HL-60 (cell line): ENCODE measurements around the gene ENO1.

Experiments
- DNase-seq, 2 experiments: peaks; one replicate each; pipeline ENCODE4 v3.0.0-alpha.2; 2010 to 2020; ENCODE audit warnings: low read depth in 1 of 2, low spot score in 1 of 2
- H3K27ac ChIP-seq: fragments of 250-450 bp; sonication (Bioruptor Pico); replicated peaks from 2 replicates; pipeline ENCODE4 v1.5.1; 2020; ENCODE audit warnings: mild to moderate bottlenecking, moderate library complexity
- H3K27me3 ChIP-seq: fragments of 250-450 bp; sonication (Bioruptor Pico); 2 replicates; pipeline ENCODE4 v1.5.1; 2021; ENCODE audit warnings: mild to moderate bottlenecking, moderate library complexity; ENCODE audit not compliant: insufficient read depth, poor library complexity, severe bottlenecking
- H3K4me3 ChIP-seq: replicated peaks from 2 replicates; pipeline ENCODE4 v1.5.1; 2011; ENCODE audit warnings: mild to moderate bottlenecking, control low read depth, low read length; ENCODE audit not compliant: insufficient read depth
- GABPA ChIP-seq: IDR thresholded peaks from 2 replicates; pipeline ENCODE4 v1.6.1; 2012; ENCODE audit warnings: low read depth
- POLR2AphosphoS5 ChIP-seq: IDR thresholded peaks from 2 replicates; pipeline ENCODE4 v1.6.1; 2012; ENCODE audit warnings: low read depth
- SPI1 ChIP-seq: IDR thresholded peaks from 2 replicates; pipeline ENCODE4 v1.6.1; 2012; ENCODE audit warnings: low read depth, mild to moderate bottlenecking, borderline replicate concordance
- TF ChIP-seq, protein P1 (sequence below): IDR thresholded peaks from one replicate; pipeline ENCODE4 v1.5.1; 2011; ENCODE audit warnings: low read length, control low read depth, inconsistent platforms; ENCODE audit not compliant: insufficient read depth
- TF ChIP-seq, protein P2 (sequence below): IDR thresholded peaks from 2 replicates; pipeline ENCODE4 v1.6.1; 2012; ENCODE audit warnings: low read depth; ENCODE audit not compliant: insufficient replicate concordance

The ENO1 gene

DNA sequence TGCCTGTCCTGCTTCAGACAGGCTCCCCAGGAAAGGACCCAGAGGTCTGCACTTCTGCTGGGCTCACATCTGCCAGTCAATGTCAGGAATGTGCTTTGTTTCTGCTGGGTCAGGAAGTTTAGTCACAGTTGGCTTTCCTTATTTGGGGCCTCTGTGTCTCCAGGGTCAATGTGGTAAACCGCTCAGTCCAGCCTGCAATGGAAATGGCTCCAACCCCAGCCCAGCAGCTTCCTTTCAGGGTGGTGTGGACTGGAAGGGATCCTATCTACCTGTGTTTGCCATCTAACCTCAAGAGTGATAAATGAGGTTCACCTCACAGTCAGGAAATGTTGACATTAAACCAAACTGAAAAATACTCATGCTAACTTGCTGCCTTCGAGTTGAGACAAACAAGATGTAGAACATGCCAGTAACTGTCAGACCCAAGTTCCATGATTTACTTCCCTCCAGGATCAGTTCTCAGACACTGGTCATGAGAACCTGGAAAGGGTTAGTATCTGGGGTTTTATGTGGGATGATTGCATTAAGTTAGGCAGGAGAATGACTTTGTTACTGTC lies 20.3 kb downstream of the ENO1 start:
- H3K27ac ChIP-seq, result peak overlapping the region; percentile 42
- TF ChIP-seq POLR2AphosphoS5 (peak; percentile 84), GABPA (no peak)
- DNase-seq, result peak in 1 of 2 experiments; percentile 77
- no peak overlapping the region for H3K4me3 ChIP-seq
- H3K27me3 ChIP-seq, result no peaks in the 10 kb centered on the region

DNA sequence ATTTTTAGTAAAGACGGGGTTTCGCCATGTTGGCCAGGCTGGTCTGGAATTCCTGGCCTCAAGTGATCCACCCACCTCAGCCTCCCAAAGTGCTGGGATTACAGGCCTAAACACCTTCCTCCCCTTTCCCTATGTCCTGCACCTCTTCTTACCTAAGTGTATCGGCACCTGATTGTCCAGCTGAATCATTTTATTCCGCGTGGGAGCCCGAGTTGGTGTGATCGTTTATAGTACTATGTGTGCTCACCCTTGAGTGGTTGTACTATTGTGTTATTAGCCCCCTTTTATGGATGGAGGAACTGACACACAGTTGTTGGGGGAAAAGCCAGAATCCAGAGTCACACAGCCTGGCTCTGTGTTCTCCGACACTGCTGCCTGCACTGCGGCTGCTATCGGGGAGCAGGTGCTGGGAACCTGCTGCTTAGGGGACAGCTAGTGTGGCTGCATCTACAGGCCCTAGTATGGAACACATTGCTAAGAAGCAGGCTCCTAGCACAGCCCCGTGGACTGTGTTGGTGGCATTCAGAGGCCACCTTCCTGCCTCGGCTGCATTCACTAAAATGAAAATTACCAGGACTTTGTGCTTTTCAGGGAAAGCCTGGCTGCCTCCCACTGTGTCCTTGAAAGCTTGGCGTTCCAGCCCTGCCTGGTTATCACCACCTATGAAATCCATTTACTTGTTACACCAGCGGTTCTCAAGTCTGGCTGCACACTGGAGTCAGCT lies 21.6 kb downstream of the ENO1 start:
- no peak for DNase-seq

DNA sequence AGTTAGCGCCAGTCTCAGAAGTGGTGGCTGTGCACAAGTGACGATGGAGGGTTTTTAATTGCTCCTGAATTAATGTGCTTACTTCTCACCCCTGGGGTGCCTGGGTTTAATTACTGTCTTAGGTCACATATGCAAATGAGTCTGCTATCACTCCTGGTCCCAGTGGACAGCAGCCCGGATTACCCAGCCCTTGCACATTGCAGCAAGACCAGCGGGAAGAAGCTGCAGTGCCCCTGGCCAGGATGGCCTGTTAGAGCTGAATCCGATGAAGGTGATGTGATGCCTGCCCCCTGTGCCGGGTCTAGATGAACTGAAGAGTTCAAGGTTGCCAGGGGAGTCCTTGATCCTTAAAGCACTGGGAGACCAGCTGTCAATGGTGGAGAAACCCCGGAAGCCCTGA lies 24.2 kb downstream of the ENO1 start:
- Histone ChIP-seq H3K27ac (no peak overlapping the region), H3K4me3 (no peak overlapping the region), H3K27me3 (no peaks in the 10 kb centered on the region)
- TF ChIP-seq GABPA (no peak), SPI1 (no peak), POLR2AphosphoS5 (no peak)
- TF ChIP-seq, protein P1, sequence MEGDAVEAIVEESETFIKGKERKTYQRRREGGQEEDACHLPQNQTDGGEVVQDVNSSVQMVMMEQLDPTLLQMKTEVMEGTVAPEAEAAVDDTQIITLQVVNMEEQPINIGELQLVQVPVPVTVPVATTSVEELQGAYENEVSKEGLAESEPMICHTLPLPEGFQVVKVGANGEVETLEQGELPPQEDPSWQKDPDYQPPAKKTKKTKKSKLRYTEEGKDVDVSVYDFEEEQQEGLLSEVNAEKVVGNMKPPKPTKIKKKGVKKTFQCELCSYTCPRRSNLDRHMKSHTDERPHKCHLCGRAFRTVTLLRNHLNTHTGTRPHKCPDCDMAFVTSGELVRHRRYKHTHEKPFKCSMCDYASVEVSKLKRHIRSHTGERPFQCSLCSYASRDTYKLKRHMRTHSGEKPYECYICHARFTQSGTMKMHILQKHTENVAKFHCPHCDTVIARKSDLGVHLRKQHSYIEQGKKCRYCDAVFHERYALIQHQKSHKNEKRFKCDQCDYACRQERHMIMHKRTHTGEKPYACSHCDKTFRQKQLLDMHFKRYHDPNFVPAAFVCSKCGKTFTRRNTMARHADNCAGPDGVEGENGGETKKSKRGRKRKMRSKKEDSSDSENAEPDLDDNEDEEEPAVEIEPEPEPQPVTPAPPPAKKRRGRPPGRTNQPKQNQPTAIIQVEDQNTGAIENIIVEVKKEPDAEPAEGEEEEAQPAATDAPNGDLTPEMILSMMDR, result no peak
- TF ChIP-seq, protein P2, sequence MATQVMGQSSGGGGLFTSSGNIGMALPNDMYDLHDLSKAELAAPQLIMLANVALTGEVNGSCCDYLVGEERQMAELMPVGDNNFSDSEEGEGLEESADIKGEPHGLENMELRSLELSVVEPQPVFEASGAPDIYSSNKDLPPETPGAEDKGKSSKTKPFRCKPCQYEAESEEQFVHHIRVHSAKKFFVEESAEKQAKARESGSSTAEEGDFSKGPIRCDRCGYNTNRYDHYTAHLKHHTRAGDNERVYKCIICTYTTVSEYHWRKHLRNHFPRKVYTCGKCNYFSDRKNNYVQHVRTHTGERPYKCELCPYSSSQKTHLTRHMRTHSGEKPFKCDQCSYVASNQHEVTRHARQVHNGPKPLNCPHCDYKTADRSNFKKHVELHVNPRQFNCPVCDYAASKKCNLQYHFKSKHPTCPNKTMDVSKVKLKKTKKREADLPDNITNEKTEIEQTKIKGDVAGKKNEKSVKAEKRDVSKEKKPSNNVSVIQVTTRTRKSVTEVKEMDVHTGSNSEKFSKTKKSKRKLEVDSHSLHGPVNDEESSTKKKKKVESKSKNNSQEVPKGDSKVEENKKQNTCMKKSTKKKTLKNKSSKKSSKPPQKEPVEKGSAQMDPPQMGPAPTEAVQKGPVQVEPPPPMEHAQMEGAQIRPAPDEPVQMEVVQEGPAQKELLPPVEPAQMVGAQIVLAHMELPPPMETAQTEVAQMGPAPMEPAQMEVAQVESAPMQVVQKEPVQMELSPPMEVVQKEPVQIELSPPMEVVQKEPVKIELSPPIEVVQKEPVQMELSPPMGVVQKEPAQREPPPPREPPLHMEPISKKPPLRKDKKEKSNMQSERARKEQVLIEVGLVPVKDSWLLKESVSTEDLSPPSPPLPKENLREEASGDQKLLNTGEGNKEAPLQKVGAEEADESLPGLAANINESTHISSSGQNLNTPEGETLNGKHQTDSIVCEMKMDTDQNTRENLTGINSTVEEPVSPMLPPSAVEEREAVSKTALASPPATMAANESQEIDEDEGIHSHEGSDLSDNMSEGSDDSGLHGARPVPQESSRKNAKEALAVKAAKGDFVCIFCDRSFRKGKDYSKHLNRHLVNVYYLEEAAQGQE, result no peak
- DNase-seq, result no peak

More for the DNA sequence above, 21.6 kb downstream of the ENO1 start:
- no peak overlapping the region for H3K27ac ChIP-seq
- no peak overlapping the region for H3K4me3 ChIP-seq
- no peaks in the 10 kb centered on the region for H3K27me3 ChIP-seq
- TF ChIP-seq GABPA, result no peak
- no peak for TF ChIP-seq POLR2AphosphoS5
- TF ChIP-seq SPI1, result no peak
- TF ChIP-seq, protein P1, result no peak
- TF ChIP-seq, protein P2, result no peak

DNA sequence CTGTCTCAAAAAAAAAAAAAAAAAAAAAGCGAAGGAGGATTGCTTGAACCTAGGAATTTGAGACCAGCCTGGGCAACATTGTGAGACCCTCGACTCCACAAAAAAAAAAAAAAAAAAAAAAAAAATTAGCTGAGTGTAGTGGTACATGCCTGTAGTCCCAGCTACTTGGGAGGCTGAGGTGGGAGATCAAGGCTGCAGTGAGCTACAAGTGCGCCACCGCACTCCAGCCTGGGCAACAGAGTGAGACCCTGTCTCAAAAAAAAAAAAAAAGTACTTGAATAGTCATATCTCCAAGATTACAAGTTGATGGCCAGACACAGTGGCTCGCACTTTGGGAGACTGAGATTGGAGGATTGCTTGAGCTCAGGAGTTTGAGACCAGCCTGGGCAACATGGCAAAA lies 27.4 kb downstream of the ENO1 start:
- no peak for DNase-seq
- H3K27ac ChIP-seq, result no peak overlapping the region
- TF ChIP-seq, protein P1, result no peak
- TF ChIP-seq GABPA (no peak), POLR2AphosphoS5 (no peak), SPI1 (no peak)
- TF ChIP-seq, protein P2, result no peak

More for the DNA sequence above, 27.4 kb downstream of the ENO1 start:
- no peaks in the 10 kb centered on the region for H3K27me3 ChIP-seq
- H3K4me3 ChIP-seq, result no peak overlapping the region
